ENCODE measurements around the gene RBM42.
"Not testable (repeated sequence)": the region's sequence is repeated elsewhere in the genome, so short reads cannot be mapped to it uniquely, and the experiment has no call there.

RBM42 gene, protein sequence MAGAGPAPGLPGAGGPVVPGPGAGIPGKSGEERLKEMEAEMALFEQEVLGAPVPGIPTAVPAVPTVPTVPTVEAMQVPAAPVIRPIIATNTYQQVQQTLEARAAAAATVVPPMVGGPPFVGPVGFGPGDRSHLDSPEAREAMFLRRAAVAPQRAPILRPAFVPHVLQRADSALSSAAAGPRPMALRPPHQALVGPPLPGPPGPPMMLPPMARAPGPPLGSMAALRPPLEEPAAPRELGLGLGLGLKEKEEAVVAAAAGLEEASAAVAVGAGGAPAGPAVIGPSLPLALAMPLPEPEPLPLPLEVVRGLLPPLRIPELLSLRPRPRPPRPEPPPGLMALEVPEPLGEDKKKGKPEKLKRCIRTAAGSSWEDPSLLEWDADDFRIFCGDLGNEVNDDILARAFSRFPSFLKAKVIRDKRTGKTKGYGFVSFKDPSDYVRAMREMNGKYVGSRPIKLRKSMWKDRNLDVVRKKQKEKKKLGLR

GRCh38 chr19:35628565-35629331, at the start of gene RBM42:
TSS of gene RBM42 (plus strand) at chr19:35629036. CDS start at chr19:35629154, 118 bp downstream.
- DNase-seq (ENCODE audit: low read depth) = peak; percentile 100

- DNase-seq (ENCODE audit: low read depth) = no peak
These were observed 46.1 kb upstream of the RBM42 start for GRCh38 chr19:35582760-35583159.

DNA sequence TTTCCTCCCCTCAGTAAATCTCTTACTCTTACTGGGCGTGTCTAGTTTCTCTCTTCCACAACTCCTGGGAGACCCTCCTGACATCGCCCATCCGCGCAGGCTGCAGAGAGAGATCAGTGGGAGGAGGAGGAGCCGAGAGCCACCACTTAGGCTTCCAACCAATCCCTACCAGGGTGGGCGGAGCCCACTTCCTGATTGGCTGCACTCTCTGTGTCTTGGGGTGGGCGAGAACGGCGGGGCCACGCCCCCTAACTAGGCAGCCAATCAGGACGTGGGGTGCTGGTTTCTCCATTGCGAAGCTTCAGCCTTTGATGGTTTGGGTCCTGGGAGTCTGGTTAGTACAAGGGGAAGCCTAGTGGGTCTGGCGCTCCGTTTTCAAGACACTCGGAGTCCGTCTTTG, 43.0 kb upstream of the RBM42 start, which contains the start of gene PMIS2:
Gene PMIS2, plus strand, starts transcription at position 326 of the 400 bp plus-strand sequence. CDS start 87 bp downstream, outside the sequence.
- DNase-seq (ENCODE audit: low read depth) = no peak

DNA sequence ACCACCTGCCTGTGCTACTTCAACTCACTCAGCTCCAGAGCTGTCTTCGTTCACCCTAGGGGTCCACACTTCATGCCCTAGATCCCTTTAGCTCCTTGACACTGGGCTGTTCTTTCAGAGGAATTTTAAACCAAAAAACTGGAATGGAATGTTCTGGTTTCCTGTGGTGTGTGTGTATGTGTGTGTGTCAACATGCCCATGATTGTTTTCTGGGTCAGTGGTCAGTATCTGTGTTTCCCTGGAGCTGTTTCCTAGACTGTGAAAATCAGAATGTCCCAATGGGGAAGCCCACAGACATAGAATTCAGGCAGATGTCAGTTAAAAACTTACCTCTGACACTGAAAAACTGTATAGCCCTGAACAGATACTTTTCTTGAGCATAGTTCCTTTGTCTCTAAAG, 41.5 kb upstream of the RBM42 start:
- no peak for DNase-seq (ENCODE audit: low read depth)

DNA sequence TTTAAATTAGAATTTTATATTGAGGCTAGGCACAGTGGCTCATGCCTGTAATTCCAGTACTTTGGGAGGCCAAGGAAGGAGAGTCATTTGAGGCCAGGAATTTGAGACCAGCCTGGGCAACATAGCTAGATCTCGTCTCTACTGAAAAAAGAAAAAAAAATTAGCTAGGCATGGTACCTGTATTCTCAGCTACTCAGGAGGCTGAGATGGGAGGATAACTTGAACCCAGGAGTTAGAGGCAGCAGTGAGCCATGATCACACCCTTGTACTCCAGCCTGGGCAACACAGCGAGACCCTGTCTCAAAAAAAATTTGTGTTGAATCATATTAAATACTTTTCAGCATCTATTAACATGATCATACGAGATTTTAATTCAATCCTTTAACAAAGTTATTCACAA, 38.0 kb upstream of the RBM42 start:
- DNase-seq (ENCODE audit: low read depth) = no peak

- DNase-seq (ENCODE audit: low read depth) = no peak
These were observed 36.6 kb upstream of the RBM42 start for GRCh38 chr19:35592226-35592625.

- DNase-seq (ENCODE audit: low read depth) = not testable (repeated sequence)
These were observed 33.8 kb upstream of the RBM42 start for GRCh38 chr19:35595026-35595425.

DNA sequence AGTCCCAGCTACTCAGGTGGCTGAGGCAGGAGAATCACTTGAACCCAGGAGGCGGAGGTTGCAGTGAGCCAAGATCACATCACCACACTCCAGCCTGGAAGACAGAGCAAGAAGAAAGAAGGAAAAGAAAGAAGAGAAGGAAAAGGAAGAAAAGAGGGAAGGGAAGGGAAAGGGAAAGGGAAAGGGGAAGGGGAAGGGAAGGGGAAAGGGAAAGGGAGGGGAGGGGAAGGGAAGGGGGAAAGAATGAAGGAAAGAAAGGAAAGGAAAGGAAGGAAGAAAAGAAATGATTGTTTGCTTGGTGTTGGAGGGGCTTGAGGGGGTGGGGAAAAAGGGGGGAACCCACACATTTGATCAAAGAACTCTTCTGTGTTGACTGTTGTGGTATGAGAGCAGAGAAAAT, 32.9 kb upstream of the RBM42 start:
- DNase-seq (ENCODE audit: low read depth) = no peak

DNA sequence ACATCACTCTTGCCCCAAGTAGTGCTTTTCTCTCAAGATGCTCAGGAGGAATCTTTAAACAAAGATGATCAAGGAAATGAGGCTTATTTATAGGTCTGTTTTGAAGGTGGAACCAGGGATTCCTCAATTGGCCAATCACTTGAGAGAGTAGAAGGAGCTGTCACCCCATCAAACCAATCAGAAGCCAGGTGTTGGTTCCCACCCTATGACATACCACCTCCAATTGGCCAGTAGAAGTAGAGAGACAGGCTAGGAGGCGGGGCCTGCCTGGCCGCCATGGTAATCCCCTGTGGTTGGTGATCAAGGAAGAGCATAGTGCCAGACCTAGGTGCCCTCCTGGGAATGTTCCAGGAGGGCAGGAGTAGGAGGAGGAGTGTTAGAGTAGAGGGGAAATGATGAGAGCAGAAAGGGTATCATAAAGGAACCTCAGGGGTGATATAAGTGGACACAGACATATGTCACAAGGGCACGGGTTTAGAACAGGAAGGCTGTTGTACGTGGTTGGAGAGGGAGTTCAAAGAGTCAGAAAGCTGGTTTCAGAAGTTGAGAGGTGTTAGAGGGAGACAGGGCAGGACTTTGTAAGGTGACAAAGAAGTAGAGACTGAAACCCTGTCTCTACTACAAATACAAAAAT, 32.4 kb upstream of the RBM42 start:
- no peak for DNase-seq (ENCODE audit: low read depth)

DNA sequence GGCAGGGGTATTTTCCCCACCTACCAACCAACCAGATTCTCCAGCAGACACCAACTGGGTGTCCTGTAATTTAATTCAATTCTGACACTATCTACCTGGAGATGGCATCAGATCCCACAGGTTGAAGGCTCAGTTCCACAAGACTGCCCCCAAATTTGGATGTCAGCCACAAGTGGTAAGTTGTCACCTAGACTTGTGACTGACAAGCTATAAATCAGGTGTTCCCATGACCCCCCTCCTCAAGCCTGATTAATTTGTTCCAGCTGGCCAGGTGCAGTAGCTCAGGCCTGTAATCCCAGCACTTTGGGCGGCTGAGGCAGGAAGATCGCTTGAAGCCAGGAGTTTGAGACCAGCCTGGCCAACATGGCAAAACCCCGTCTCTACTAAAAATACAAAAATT, 26.9 kb upstream of the RBM42 start:
- DNase-seq (ENCODE audit: low read depth) = no peak

DNA sequence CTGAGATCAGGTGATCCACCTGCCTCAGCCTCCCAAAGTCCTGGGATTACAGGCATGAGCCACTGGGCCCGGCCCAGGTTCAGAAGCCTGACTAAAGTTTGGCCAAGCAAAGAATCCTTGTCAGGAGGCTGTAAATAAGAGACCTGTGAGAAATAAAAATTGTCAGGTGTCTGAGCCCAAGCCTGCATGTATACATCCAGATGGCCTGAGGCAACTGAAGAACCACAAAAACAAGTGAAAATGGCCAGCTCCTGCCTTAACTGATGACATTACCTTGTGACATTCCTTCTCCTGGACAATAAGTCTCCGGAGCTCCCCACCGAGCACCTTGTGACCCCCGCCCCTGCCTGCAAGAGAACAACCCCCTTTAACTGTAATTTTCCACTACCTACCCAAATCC, 24.4 kb upstream of the RBM42 start:
- not testable (repeated sequence) for DNase-seq (ENCODE audit: low read depth)

DNA sequence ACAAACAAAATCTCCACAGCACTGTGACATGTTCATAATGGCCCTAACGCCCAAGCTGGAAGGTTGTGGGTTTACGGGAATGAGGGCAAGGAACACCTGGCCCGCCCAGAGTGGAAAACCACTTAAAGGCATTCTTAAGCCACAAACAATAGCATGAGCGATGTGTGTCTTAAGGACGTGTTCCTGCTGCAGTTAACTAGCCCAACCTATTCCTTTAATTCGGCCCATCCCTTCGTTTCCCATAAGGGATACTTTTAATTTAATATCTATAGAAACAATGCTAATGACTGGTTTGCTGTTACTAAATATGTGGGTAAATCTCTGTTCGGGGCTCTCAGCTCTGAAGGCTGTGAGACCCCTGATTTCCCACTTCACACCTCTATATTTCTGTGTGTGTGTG, 21.7 kb upstream of the RBM42 start:
- not testable (repeated sequence) for DNase-seq (ENCODE audit: low read depth)

DNA sequence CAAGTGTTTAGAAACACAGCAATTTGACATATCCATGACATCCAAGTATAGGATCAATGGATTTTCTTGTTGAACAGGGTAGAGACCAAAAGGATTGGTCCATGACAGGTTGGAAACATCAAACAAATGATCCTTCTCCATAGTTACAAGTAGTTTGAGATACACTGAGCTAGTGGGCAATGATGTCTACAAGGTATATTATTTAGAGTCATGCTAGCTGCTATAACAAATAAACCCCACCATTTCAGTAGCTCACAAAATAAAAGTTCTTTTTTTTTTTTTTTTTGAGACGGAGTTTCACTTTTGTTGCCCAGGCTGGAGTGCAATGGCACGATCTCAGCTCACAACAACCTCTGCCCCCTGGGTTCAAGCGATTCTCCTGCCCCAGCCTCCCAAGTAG, 21.2 kb upstream of the RBM42 start:
- no peak for DNase-seq (ENCODE audit: low read depth)

- no peak for DNase-seq (ENCODE audit: low read depth)
These were observed 20.6 kb upstream of the RBM42 start for GRCh38 chr19:35608251-35608650.

DNA sequence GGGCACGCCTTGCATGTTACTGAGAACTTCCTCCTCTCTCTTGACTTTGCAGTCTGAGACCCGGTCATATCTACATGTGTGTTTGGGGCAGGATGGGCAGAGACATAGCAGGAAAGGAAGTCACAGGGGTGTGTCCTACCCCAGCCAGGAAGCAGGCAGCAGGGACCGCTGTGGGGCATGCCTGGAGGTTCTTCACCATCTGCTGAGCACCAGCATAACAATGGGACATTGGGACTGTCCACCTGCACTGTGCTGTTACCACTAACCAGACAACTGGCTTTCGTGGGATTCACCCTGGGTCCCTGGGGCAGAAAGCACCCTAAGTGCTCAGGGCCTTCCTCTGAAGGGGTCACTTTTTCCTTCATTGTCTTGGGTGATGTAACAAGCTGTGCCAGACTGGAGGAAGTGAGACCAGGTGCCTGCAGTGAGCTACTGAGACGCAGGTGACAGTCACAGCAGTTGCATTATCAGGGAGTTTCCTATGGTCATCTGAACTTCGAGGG, 18.9 kb upstream of the RBM42 start:
- DNase-seq (ENCODE audit: low read depth) = no peak

GRCh38 chr19:35612224-35612558, 16.6 kb upstream of the RBM42 start:
- DNase-seq (ENCODE audit: low read depth) = no peak

GRCh38 chr19:35612559-35613321, 16.1 kb upstream of the RBM42 start, which contains the start of gene HAUS5:
TSS of gene HAUS5 (plus strand) at chr19:35612735. CDS start at chr19:35612795, 60 bp downstream.
- peak; percentile 95 for DNase-seq (ENCODE audit: low read depth)

DNA sequence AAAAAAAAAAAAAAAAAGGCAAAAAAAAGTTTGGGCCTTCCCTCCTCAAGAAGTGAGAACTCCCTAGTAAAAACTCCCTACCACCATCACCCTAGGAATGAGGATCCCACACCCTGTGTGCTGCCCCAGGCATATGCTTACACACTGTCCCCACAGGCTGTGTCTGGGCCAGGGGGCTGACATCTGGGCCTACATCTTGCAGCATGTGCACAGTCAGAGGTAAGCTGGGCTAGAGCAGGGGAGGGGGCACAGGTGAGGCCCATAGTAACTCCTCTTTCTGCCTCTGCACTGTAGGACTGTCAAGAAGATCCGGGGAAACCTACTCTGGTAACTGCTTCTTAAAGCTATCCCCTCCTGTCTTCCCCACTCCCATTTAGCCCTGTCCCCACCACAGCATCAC, 15.3 kb upstream of the RBM42 start:
- DNase-seq (ENCODE audit: low read depth) = no peak

GRCh38 chr19:35615036-35615435, 13.8 kb upstream of the RBM42 start:
- no peak for DNase-seq (ENCODE audit: low read depth)

DNA sequence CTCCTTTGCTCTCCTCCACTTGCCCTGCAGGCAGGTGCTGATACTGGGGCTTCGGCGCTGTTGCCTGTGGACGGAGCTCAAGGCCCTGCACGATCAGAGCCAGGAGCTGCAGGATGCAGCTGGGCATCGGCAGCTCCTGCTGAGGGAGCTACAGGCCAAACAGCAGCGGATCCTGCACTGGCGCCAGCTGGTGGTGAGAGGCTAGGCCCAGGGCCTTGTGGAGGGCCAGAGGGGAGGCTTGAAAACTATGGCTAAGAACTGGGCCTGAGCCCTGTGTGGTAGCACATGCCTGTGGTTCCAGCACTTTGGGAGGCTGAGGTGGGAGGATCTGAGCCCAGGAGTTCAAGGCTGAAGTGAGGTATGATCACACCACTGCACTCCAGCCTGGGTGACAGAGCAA, 10.0 kb upstream of the RBM42 start:
- no peak for DNase-seq (ENCODE audit: low read depth)

GRCh38 chr19:35619290-35619923, 9.4 kb upstream of the RBM42 start:
- DNase-seq (ENCODE audit: low read depth) = no peak

Data from HS-27A (cell line).